CD4-positive, alpha-beta T cell treated with Interferon gamma for 1 hour (primary cell): ENCODE data around the gene ZSWIM5.
"Not testable (repeated sequence)": the region's sequence is repeated elsewhere in the genome, so short reads cannot be mapped to it uniquely, and the experiment has no call there.

Source experiments
- DNase-seq: peaks from one replicate; pipeline ENCODE4 v3.0.0-alpha.2; 2020

Gene ZSWIM5

GRCh38 chr1:45136984-45137383 lies 69.4 kb downstream of the ZSWIM5 start:
- no peak for DNase-seq

- DNase-seq, result no peak
Observed at GRCh38 chr1:45135316-45135715, 71.1 kb downstream of the ZSWIM5 start.

- no peak for DNase-seq
Observed at GRCh38 chr1:45134461-45134873, 71.9 kb downstream of the ZSWIM5 start.

- DNase-seq, result not testable (repeated sequence)
Observed at GRCh38 chr1:45132719-45133118, 73.7 kb downstream of the ZSWIM5 start.

GRCh38 chr1:45123358-45123757 lies 83.0 kb downstream of the ZSWIM5 start:
- no peak for DNase-seq

GRCh38 chr1:45122724-45123123 lies 83.7 kb downstream of the ZSWIM5 start:
- DNase-seq, result no peak

GRCh38 chr1:45117766-45118165 lies 88.6 kb downstream of the ZSWIM5 start:
- DNase-seq, result no peak

GRCh38 chr1:45116820-45117219 lies 89.6 kb downstream of the ZSWIM5 start:
- DNase-seq, result no peak

- no peak for DNase-seq
Observed at GRCh38 chr1:45116340-45116739, 90.1 kb downstream of the ZSWIM5 start.

GRCh38 chr1:45115198-45115597 lies 91.2 kb downstream of the ZSWIM5 start:
- not testable (repeated sequence) for DNase-seq

GRCh38 chr1:45112661-45113060 lies 93.7 kb downstream of the ZSWIM5 start:
- no peak for DNase-seq

- DNase-seq, result no peak
Observed at GRCh38 chr1:45111239-45111638, 95.2 kb downstream of the ZSWIM5 start.

- no peak for DNase-seq
Observed at GRCh38 chr1:45107782-45108181, 98.6 kb downstream of the ZSWIM5 start.

- DNase-seq, result not testable (repeated sequence)
Observed at GRCh38 chr1:45106864-45107263, 99.5 kb downstream of the ZSWIM5 start.

GRCh38 chr1:45106156-45106545 lies 100.3 kb downstream of the ZSWIM5 start:
- not testable (repeated sequence) for DNase-seq

GRCh38 chr1:45105486-45106155 lies 100.8 kb downstream of the ZSWIM5 start:
- DNase-seq, result not testable (repeated sequence)

GRCh38 chr1:45103534-45103933 lies 102.9 kb downstream of the ZSWIM5 start:
- no peak for DNase-seq

GRCh38 chr1:45101947-45102346 lies 104.5 kb downstream of the ZSWIM5 start:
- no peak for DNase-seq

- not testable (repeated sequence) for DNase-seq
Observed at GRCh38 chr1:45101528-45101927, 104.9 kb downstream of the ZSWIM5 start.

- DNase-seq, result no peak
Observed at GRCh38 chr1:45097944-45098343, 108.5 kb downstream of the ZSWIM5 start.

- no peak for DNase-seq
Observed at GRCh38 chr1:45097079-45097478, 109.3 kb downstream of the ZSWIM5 start.

GRCh38 chr1:45095450-45095849 lies 111.0 kb downstream of the ZSWIM5 start:
- no peak for DNase-seq

- DNase-seq, result not testable (repeated sequence)
Observed at GRCh38 chr1:45094371-45094770, 112.0 kb downstream of the ZSWIM5 start.

GRCh38 chr1:45093334-45093733 lies 113.1 kb downstream of the ZSWIM5 start:
- DNase-seq, result no peak

GRCh38 chr1:45089711-45090110 lies 116.7 kb downstream of the ZSWIM5 start:
- no peak for DNase-seq
